B cell (primary cell): ENCODE measurements around the gene RASA3. TPM values are rescaled to one million over a fixed set of nuclear protein-coding genes. Genes with fewer than 3 reads are reported as not detected.
"Not testable (repeated sequence)": the region's sequence is repeated elsewhere in the genome, so short reads cannot be mapped to it uniquely, and the experiment has no call there.

Experiments used
- ATAC-seq: fragments of 200-7000 bp; cut with Tn5 transposase; one replicate; pipeline ENCODE4 v1.10.0; 2021; ENCODE audit warnings: low read depth, mild to moderate bottlenecking, moderate number of reproducible peaks, moderate library complexity
- CTCF ChIA-PET: fragments of 350-600 bp; sonication (Branson Sonifier 250); formaldehyde crosslinking; loops from one replicate; lab custom pipeline; 2021; ENCODE audit warnings: antibody characterized with exemption, inconsistent platforms; lab: Charles Lee
- POLR2A ChIA-PET: fragments of 350-600 bp; sonication (Branson Sonifier 250); formaldehyde crosslinking; loops from one replicate; lab custom pipeline; 2021; ENCODE audit warnings: antibody characterized with exemption; lab: Charles Lee
- DNase-seq: peaks from one replicate; pipeline ENCODE4 v3.0.0; 2013
- H2AFZ ChIP-seq: 2 replicates; pipeline ENCODE4 v1.6.1; 2012; ENCODE audit warnings: mild to moderate bottlenecking, low read depth, low read length; ENCODE audit not compliant: insufficient read depth, poor library complexity, severe bottlenecking
- H3K27ac ChIP-seq, 2 donors: 1 replicate in 1 of 2; 2 replicates in 1 of 2; pipeline ENCODE4 v1.5.1; 2012 to 2013; ENCODE audit warnings: low read length in 2 of 2, mild to moderate bottlenecking in 2 of 2, moderate library complexity in 1 of 2
- H3K27me3 ChIP-seq, 4 experiments: fragments of 200-600 bp in 1 of 4; sonication (generic) in 1 of 4; replicated peaks in 1 of 4; 1 replicate in 2 of 4; 2 replicates in 2 of 4; pipeline versions ENCODE4 v1.6.1 to v1.7.0; 2013 to 2016; ENCODE audit warnings: low read length in 3 of 4, mild to moderate bottlenecking in 2 of 4, mixed read lengths in 1 of 4, moderate library complexity in 1 of 4; ENCODE audit not compliant: insufficient read depth in 4 of 4, control insufficient read depth in 3 of 4; ENCODE audit errors: control extremely low read depth in 1 of 4
- H3K36me3 ChIP-seq, 2 experiments: replicated peaks in 1 of 2; 1 replicate in 1 of 2; 2 replicates in 1 of 2; pipeline versions ENCODE4 v1.6.1 to v1.7.1; 2013; ENCODE audit warnings: low read length in 1 of 2; ENCODE audit not compliant: insufficient read depth in 2 of 2, control insufficient read depth in 1 of 2; ENCODE audit errors: control extremely low read depth in 1 of 2, extremely low read depth in 1 of 2
- H3K4me1 ChIP-seq, 2 donors: fragments of 200-600 bp in 1 of 2; sonication (generic) in 1 of 2; 1 replicate in 1 of 2; 2 replicates in 1 of 2; pipeline versions ENCODE4 v1.5.1 to v1.6.1; 2013 to 2017; ENCODE audit warnings: low read length in 2 of 2; ENCODE audit not compliant: control insufficient read depth in 2 of 2, insufficient read depth in 2 of 2
- H3K4me2 ChIP-seq: replicated peaks from 2 replicates; pipeline ENCODE3; 2012; ENCODE audit warnings: mild to moderate bottlenecking, low read depth, low read length; ENCODE audit not compliant: poor library complexity, severe bottlenecking
- H3K4me3 ChIP-seq, 5 experiments: fragments of 200-600 bp in 1 of 5; sonication (generic) in 1 of 5; 1 replicate in 3 of 5; 2 replicates in 2 of 5; pipeline versions ENCODE4 v1.5.1 to v1.7.0; 2011 to 2016; ENCODE audit warnings: low read length in 4 of 5, mild to moderate bottlenecking in 4 of 5, low read depth in 2 of 5, control low read depth in 1 of 5, moderate library complexity in 1 of 5; ENCODE audit not compliant: insufficient read depth in 1 of 5; ENCODE audit errors: control extremely low read depth in 1 of 5, extremely low read depth in 1 of 5
- H3K79me2 ChIP-seq: fragments of 200-600 bp; sonication (generic); one replicate; pipeline ENCODE4 v1.6.0; 2016; ENCODE audit warnings: low read length; ENCODE audit not compliant: control insufficient read depth, insufficient read depth
- H3K9ac ChIP-seq: fragments of 200-600 bp; sonication (generic); 2 replicates; pipeline ENCODE4 v1.6.1; 2017; ENCODE audit warnings: mild to moderate bottlenecking, low read length, moderate library complexity
- H3K9me3 ChIP-seq, 3 donors: one replicate each; pipeline versions ENCODE4 v1.6.1 to v1.7.1; 2013; ENCODE audit warnings: low read length in 2 of 3; ENCODE audit not compliant: control insufficient read depth in 2 of 3, insufficient read depth in 1 of 3; ENCODE audit errors: control extremely low read depth in 1 of 3
- H4K20me1 ChIP-seq: 2 replicates; pipeline ENCODE4 v1.6.0; 2012; ENCODE audit warnings: mild to moderate bottlenecking, low read length; ENCODE audit not compliant: insufficient read depth, control insufficient read depth, poor library complexity, severe bottlenecking
- H3K27ac Mint-ChIP-seq: one replicate; pipeline ENCODE4 v1.8.0; 2021; ENCODE audit warnings: mixed read lengths
- H3K27me3 Mint-ChIP-seq: one replicate; pipeline ENCODE4 v1.8.0; 2021; ENCODE audit warnings: mixed read lengths
- H3K4me1 Mint-ChIP-seq: one replicate; pipeline ENCODE4 v1.8.0; 2021; ENCODE audit warnings: mixed read lengths
- H3K4me3 Mint-ChIP-seq: one replicate; pipeline ENCODE4 v1.8.0; 2021; ENCODE audit warnings: mixed read lengths
- H3K9me3 Mint-ChIP-seq: one replicate; pipeline ENCODE4 v1.8.0; 2022; ENCODE audit warnings: mixed read lengths; ENCODE audit not compliant: insufficient read depth
- EZH2 ChIP-seq: IDR thresholded peaks from 2 replicates; pipeline ENCODE4 v1.6.1; 2012; ENCODE audit warnings: borderline replicate concordance, low read depth, mild to moderate bottlenecking, moderate library complexity, low read length; ENCODE audit not compliant: insufficient read depth, poor library complexity, severe bottlenecking
- WGBS: methylation state at CpG from one replicate; pipeline ENCODE4 v1.1.5; 2013; ENCODE audit warnings: missing lambda C conversion rate; ENCODE audit not compliant: insufficient coverage; 5-methylcytosine and 5-hydroxymethylcytosine counted together
- intact Hi-C: fragments of 100-400 bp; cut with micrococcal nuclease; formaldehyde crosslinking; loops from one replicate; pipeline ENCODE4 v1.10.0; 2022
- polyA plus RNA-seq: library from polyadenylated mRNA; depleted of rRNA; stranded (reverse); fragments of >200 nt; gene quantifications from 2 replicates; pipeline ENCODE4 v1.2.3, GENCODE V29; 2012
- total RNA-seq, 2 donors: library from RNA; stranded (reverse); fragments of 120-200 nt in 1 of 2; gene quantifications; 1 replicate in 1 of 2; 2 replicates in 1 of 2; pipeline versions ENCODE4 v1.2.3 to v1.2.4, GENCODE V29; 2013 to 2022
- TF ChIP-seq, protein P1 (sequence below): fragments of 200-600 bp; IDR thresholded peaks from one replicate; pipeline ENCODE4 v1.8.0; 2022; ENCODE audit warnings: antibody characterized with exemption, mild to moderate bottlenecking

RASA3 gene
- total and polyA plus RNA-seq, 2 donors (not counting 1 experiment from before 2014, with no cell fraction given): 54.2 to 87.4 TPM

DNA sequence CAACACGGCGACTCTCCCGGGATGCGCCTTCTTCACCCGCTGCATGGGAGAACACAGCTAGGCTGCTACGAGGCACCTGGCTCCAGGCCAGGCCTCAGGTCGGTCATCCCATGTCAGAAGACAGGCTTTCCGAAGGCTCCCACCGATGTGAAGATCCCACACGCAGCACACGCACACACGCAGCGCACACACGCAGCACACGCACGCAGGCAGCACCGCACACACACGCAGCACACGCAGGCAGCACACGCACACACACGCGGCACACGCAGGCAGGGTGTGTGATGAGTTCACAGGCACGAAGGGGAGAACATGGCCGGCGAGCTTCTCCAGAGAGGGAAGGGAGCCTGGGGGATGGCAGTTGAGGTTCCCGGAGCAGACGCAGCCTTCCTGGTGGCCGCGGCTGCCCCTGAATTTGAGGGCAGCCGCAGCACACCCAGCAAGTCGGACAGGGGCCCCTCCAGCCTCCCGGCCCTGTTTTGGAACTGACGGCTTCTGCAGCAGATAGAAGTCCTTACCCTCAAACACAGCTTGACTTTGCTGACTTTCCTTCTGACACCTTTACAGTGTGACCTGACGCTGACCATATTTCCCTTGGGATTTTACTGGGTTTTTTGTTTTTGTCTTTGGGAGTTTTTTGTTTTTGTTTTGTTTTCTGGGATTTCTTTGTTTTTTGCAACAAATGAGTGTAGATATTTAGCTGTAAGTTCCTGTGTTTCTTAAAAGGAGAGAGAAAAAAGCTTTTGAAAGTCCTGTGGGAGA, 55.9 kb downstream of the RASA3 start:
- Mint-ChIP-seq H3K27ac (peak overlapping the region; percentile 41), H3K27me3 (no peaks in the 10 kb centered on the region), H3K9me3 (no peaks in the 10 kb centered on the region), H3K4me1 (peaks cover 21% of the 10 kb centered on the region), H3K4me3 (no peak overlapping the region)
- Histone ChIP-seq H2AFZ (no peak overlapping the region), H3K4me1 (peaks cover 0 to 5% of the 10 kb centered on the region in 2 donors), H3K27me3 (no peaks in the 10 kb centered on the region), H3K9me3 (no peaks in the 10 kb centered on the region), H4K20me1 (peaks cover 87% of the 10 kb centered on the region), H3K4me3 (no peak overlapping the region), H3K9ac (no peak overlapping the region), H3K27ac (no peak overlapping the region), H3K36me3 (peaks cover 0 to 57% of the 10 kb centered on the region in 2 experiments), H3K4me2 (no peak overlapping the region), H3K79me2 (peaks cover 78% of the 10 kb centered on the region)
- DNase-seq (no peak), ATAC-seq (no peak)
- POLR2A ChIA-PET: no interaction called here
- 98% methylated on average over 34 of the region's 35 CpGs for WGBS
- CTCF ChIA-PET: no interaction called here
- TF ChIP-seq EZH2: no peak
- TF ChIP-seq, protein P1, sequence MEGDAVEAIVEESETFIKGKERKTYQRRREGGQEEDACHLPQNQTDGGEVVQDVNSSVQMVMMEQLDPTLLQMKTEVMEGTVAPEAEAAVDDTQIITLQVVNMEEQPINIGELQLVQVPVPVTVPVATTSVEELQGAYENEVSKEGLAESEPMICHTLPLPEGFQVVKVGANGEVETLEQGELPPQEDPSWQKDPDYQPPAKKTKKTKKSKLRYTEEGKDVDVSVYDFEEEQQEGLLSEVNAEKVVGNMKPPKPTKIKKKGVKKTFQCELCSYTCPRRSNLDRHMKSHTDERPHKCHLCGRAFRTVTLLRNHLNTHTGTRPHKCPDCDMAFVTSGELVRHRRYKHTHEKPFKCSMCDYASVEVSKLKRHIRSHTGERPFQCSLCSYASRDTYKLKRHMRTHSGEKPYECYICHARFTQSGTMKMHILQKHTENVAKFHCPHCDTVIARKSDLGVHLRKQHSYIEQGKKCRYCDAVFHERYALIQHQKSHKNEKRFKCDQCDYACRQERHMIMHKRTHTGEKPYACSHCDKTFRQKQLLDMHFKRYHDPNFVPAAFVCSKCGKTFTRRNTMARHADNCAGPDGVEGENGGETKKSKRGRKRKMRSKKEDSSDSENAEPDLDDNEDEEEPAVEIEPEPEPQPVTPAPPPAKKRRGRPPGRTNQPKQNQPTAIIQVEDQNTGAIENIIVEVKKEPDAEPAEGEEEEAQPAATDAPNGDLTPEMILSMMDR: no peak
- intact Hi-C loops: no loop called here

DNA sequence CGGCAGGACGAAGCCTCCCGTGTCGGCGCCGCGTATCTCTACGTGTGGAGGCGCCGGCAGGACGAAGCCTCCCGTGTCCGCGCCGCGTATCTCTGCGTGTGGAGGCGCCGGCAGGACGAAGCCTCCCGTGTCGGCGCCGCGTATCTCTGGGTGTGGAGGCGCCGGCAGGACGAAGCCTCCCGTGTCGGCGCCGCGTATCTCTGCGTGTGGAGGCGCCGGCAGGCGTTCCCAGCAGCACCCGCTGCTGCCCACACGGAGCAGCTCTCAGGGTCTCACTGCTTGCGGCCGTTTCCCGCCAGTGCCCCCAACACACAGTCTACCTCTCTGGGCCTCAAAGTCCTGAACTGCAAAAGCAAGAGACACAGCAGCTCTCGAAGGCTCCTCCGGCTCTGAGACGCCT, 56.6 kb downstream of the RASA3 start:
- H3K4me3 ChIP-seq, DNase-seq, H3K27me3 Mint-ChIP-seq, ATAC-seq, H3K9ac ChIP-seq, H2AFZ ChIP-seq, POLR2A ChIA-PET, H3K27ac Mint-ChIP-seq, H3K9me3 ChIP-seq, H3K27me3 ChIP-seq, H3K4me3 Mint-ChIP-seq, intact Hi-C loops, CTCF ChIA-PET, H3K4me2 ChIP-seq, H3K9me3 Mint-ChIP-seq, H3K4me1 ChIP-seq, H3K27ac ChIP-seq: not testable (repeated sequence)
- Histone ChIP-seq H3K36me3 (peaks cover 0 to 59% of the 10 kb centered on the region in 2 experiments), H3K79me2 (peaks cover 75% of the 10 kb centered on the region), H4K20me1 (peaks cover 86% of the 10 kb centered on the region)
- peaks cover 23% of the 10 kb centered on the region for H3K4me1 Mint-ChIP-seq
- WGBS: 98% methylated on average over 27 of the region's 45 CpGs
